Suprapubic skin (tissue), 3 donors: ENCODE data around the gene PFDN4.

Experiments
- POLR2A ChIP-seq, 2 donors: fragments of 450-650 bp; IDR thresholded peaks; one replicate each; pipeline ENCODE4 v1.6.1; 2017; ENCODE audit warnings: antibody characterized with exemption in 2 of 2, mild to moderate bottlenecking in 2 of 2, moderate library complexity in 2 of 2
- TF ChIP-seq, protein P1 (sequence below), 2 donors: fragments of 200-600 bp in 1 of 2; fragments of 450-650 bp in 1 of 2; sonication (generic) in 1 of 2; IDR thresholded peaks; one replicate each; pipeline ENCODE4 v1.5.1; 2016 to 2019; ENCODE audit warnings: antibody characterized with exemption in 2 of 2, mild to moderate bottlenecking in 1 of 2, moderate library complexity in 1 of 2

- TF ChIP-seq, protein P1, sequence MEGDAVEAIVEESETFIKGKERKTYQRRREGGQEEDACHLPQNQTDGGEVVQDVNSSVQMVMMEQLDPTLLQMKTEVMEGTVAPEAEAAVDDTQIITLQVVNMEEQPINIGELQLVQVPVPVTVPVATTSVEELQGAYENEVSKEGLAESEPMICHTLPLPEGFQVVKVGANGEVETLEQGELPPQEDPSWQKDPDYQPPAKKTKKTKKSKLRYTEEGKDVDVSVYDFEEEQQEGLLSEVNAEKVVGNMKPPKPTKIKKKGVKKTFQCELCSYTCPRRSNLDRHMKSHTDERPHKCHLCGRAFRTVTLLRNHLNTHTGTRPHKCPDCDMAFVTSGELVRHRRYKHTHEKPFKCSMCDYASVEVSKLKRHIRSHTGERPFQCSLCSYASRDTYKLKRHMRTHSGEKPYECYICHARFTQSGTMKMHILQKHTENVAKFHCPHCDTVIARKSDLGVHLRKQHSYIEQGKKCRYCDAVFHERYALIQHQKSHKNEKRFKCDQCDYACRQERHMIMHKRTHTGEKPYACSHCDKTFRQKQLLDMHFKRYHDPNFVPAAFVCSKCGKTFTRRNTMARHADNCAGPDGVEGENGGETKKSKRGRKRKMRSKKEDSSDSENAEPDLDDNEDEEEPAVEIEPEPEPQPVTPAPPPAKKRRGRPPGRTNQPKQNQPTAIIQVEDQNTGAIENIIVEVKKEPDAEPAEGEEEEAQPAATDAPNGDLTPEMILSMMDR (IDR thresholded peaks at IDR 0.05): no peak
- no peak for TF ChIP-seq POLR2A (IDR thresholded peaks at IDR 0.05)
These were observed 46.7 kb upstream of the PFDN4 start for GRCh38 chr20:54161008-54161820.
